GM12865 (cell line): Measurements from ENCODE around the gene SIGLEC12.

Source experiments
- DNase-seq: peaks from one replicate; pipeline ENCODE4 v3.0.0; 2010; ENCODE audit warnings: low read depth
- H3K4me3 ChIP-seq: 2 replicates; pipeline ENCODE4 v1.5.1; 2011; ENCODE audit warnings: mild to moderate bottlenecking, low read depth, low read length, control low read depth
- TF ChIP-seq, protein P1 (sequence below): IDR thresholded peaks from 2 replicates; pipeline ENCODE4 v1.5.1; 2011; ENCODE audit warnings: low read length, control low read depth, low read depth, inconsistent platforms; ENCODE audit not compliant: insufficient read depth; ENCODE audit errors: missing control alignments

SIGLEC12 gene

GRCh38 chr19:51501594-51502263 is at the start of gene SIGLEC12:
TSS of gene SIGLEC12 (minus strand) at chr19:51501800. CDS start at chr19:51501733, 67 bp downstream.
- H3K4me3 ChIP-seq, result no peak within 1 kb of the TSS
- TF ChIP-seq, protein P1, sequence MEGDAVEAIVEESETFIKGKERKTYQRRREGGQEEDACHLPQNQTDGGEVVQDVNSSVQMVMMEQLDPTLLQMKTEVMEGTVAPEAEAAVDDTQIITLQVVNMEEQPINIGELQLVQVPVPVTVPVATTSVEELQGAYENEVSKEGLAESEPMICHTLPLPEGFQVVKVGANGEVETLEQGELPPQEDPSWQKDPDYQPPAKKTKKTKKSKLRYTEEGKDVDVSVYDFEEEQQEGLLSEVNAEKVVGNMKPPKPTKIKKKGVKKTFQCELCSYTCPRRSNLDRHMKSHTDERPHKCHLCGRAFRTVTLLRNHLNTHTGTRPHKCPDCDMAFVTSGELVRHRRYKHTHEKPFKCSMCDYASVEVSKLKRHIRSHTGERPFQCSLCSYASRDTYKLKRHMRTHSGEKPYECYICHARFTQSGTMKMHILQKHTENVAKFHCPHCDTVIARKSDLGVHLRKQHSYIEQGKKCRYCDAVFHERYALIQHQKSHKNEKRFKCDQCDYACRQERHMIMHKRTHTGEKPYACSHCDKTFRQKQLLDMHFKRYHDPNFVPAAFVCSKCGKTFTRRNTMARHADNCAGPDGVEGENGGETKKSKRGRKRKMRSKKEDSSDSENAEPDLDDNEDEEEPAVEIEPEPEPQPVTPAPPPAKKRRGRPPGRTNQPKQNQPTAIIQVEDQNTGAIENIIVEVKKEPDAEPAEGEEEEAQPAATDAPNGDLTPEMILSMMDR, result no peak
- peak; percentile 9 for DNase-seq

GRCh38 chr19:51550848-51551672 is 49.5 kb upstream of the SIGLEC12 start:
- DNase-seq, result peak; percentile 26
- TF ChIP-seq, protein P1, result no peak
- peak overlapping the region; percentile 3; the same call in 1 of the 2 replicates for H3K4me3 ChIP-seq

- H3K4me3 ChIP-seq, result peak overlapping the region; percentile 25
- DNase-seq, result peak; percentile 63
Observed at GRCh38 chr19:51549533-51550324, 48.1 kb upstream of the SIGLEC12 start.

GRCh38 chr19:51548891-51549305 is 47.3 kb upstream of the SIGLEC12 start:
- H3K4me3 ChIP-seq, result no peak overlapping the region
- no peak for DNase-seq
- TF ChIP-seq, protein P1, result no peak

More at GRCh38 chr19:51549533-51550324, 48.1 kb upstream of the SIGLEC12 start:
- TF ChIP-seq, protein P1, result no peak

DNA sequence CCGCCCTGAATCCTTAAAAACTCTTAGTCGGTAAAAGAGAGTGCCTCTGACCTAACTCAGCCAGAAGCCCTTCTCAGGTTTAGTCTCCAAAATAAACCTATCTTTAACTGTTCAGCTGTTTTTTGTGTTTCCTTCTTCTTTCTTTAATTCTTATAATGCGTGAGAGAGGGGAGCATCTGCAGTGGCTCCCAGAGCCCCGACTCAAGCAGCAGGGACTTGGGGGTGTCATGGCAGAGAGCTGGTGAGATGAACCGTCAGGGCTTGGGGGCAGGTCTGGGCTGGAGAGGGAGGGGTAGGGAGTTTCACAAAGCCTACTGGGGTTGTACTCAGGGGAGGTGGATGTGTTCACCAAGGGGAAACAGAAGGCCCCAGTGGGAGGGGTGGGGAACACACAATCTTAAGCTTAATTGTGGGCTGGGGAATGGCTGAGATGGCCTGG is 46.6 kb upstream of the SIGLEC12 start:
- no peak for DNase-seq
- no peak overlapping the region for H3K4me3 ChIP-seq
- TF ChIP-seq, protein P1, result no peak

GRCh38 chr19:51547397-51548212 is 46.0 kb upstream of the SIGLEC12 start:
- no peak overlapping the region for H3K4me3 ChIP-seq
- no peak for DNase-seq
- TF ChIP-seq, protein P1, result no peak
